ENCODE results near the gene OR8J3.
"Not testable (repeated sequence)": the region's sequence is repeated elsewhere in the genome, so short reads cannot be mapped to it uniquely, and the experiment has no call there.

Gene OR8J3

GRCh38 chr11:56140151-56140661 lies at the start of gene OR8J3:
Gene OR8J3, minus strand, starts transcription at chr11:56140201. Its CDS starts 2,483 bp downstream, at chr11:56137718.
- no peak for DNase-seq (ENCODE audit: low read depth, low spot score)

- no peak for DNase-seq (ENCODE audit: low read depth, low spot score)
Measured at GRCh38 chr11:56188602-56189001, 48.6 kb upstream of the OR8J3 start.

- DNase-seq (ENCODE audit: low read depth, low spot score): no peak
Measured at GRCh38 chr11:56183459-56183858, 43.5 kb upstream of the OR8J3 start.

- no peak for DNase-seq (ENCODE audit: low read depth, low spot score)
Measured at GRCh38 chr11:56176318-56176717, 36.3 kb upstream of the OR8J3 start, which contains the start of gene OR5J2. Gene OR5J2, plus strand, starts transcription at chr11:56176618. Its CDS starts 0 bp downstream, at chr11:56176618.

- no peak for DNase-seq (ENCODE audit: low read depth, low spot score)
Measured at GRCh38 chr11:56172256-56172830, 32.3 kb upstream of the OR8J3 start.

- no peak for DNase-seq (ENCODE audit: low read depth, low spot score)
Measured at GRCh38 chr11:56163804-56164203, 23.8 kb upstream of the OR8J3 start.

- DNase-seq (ENCODE audit: low read depth, low spot score): no peak
Measured at GRCh38 chr11:56160217-56160616, 20.2 kb upstream of the OR8J3 start, which contains the start of gene OR8K5. Gene OR8K5, minus strand, starts transcription at chr11:56160317. Its CDS starts 0 bp downstream, at chr11:56160317.

GRCh38 chr11:56152333-56152732 lies 12.3 kb upstream of the OR8J3 start:
- DNase-seq (ENCODE audit: low read depth, low spot score): no peak

- no peak for DNase-seq (ENCODE audit: low read depth, low spot score)
Measured at GRCh38 chr11:56151376-56151775, 11.4 kb upstream of the OR8J3 start.

GRCh38 chr11:56143681-56144080 lies 3.7 kb upstream of the OR8J3 start:
- DNase-seq (ENCODE audit: low read depth, low spot score): not testable (repeated sequence)

- no peak for DNase-seq (ENCODE audit: low read depth, low spot score)
Measured at GRCh38 chr11:56122073-56122472, 17.9 kb downstream of the OR8J3 start, which contains the start of gene OR8H3. Gene OR8H3, plus strand, starts transcription at chr11:56122373. Its CDS starts 0 bp downstream, at chr11:56122373.

GRCh38 chr11:56103210-56103737 lies 36.7 kb downstream of the OR8J3 start, which contains the start of gene OR8H2:
Gene OR8H2, plus strand, starts transcription at chr11:56103687. Its CDS starts 1,356 bp downstream, at chr11:56105043.
- DNase-seq (ENCODE audit: low read depth, low spot score): no peak

- DNase-seq (ENCODE audit: low read depth, low spot score): no peak
Measured at GRCh38 chr11:56093008-56093407, 47.0 kb downstream of the OR8J3 start, which contains the start of gene OR8I2. Gene OR8I2, plus strand, starts transcription at chr11:56093308. Its CDS starts 0 bp downstream, at chr11:56093308.

- no peak for DNase-seq (ENCODE audit: low read depth, low spot score)
Measured at GRCh38 chr11:56089697-56090096, 50.3 kb downstream of the OR8J3 start.
